Naive thymus-derived CD4-positive, alpha-beta T cell (primary cell): Measurements from ENCODE around the gene DYNC2LI1. TPM values are rescaled to one million over a fixed set of nuclear protein-coding genes. Genes with fewer than 3 reads are reported as not detected.

Experiments used
- polyA plus RNA-seq, 2 donors: library from polyadenylated mRNA; unstranded; fragments of 300-500 nt; fragmentation: Illumina TruSeq; gene quantifications; one replicate each; pipeline ENCODE4 v1.2.3, GENCODE V29; 2021
- total RNA-seq, 6 experiments: library from RNA in 5 of 6; stranded (reverse) in 5 of 6; gene quantifications; 1 replicate in 5 of 6; 2 replicates in 1 of 6; pipeline ENCODE4 v1.2.3 and lab custom pipeline; 2021 to 2026

Gene DYNC2LI1
- total and polyA plus RNA-seq, 7 experiments from 2014 or later: 1.9 to 7.8 (median 5.4) TPM

Other genes with a start within 250 kb of the DYNC2LI1 start
- gene THADA, start 178.0 kb upstream of the DYNC2LI1 start, total RNA-seq: 10 to 100 TPM; 34.1 to 43.0 (median 41.0) TPM
- gene THADA, start 178.0 kb upstream of the DYNC2LI1 start, polyA plus RNA-seq: 10 to 100 TPM; 11.7 to 22.2 TPM
- gene PLEKHH2, start 136.8 kb upstream of the DYNC2LI1 start, total RNA-seq: 1 to 10 TPM in 4 of 5 experiments, under 1 TPM in 1; 0.02 to 2.8 (median 2.0) TPM
- under 1 TPM in 1 of 2 donors, not detected in 1; 0.33 TPM for gene PLEKHH2, start 136.8 kb upstream of the DYNC2LI1 start, polyA plus RNA-seq
- not detected for gene C1GALT1C1L, start 97.6 kb upstream of the DYNC2LI1 start, total RNA-seq
- not detected for gene C1GALT1C1L, start 97.6 kb upstream of the DYNC2LI1 start, polyA plus RNA-seq
- not detected for gene ABCG5, start 64.8 kb downstream of the DYNC2LI1 start, total RNA-seq
- not detected for gene ABCG5, start 64.8 kb downstream of the DYNC2LI1 start, polyA plus RNA-seq
- gene ABCG8, start 64.9 kb downstream of the DYNC2LI1 start, total RNA-seq: not detected
- under 1 TPM in 1 of 2 donors, not detected in 1; 0.11 TPM for gene ABCG8, start 64.9 kb downstream of the DYNC2LI1 start, polyA plus RNA-seq
- gene LRPPRC, start 221.9 kb downstream of the DYNC2LI1 start, total RNA-seq: 10 to 100 TPM; 54.3 to 92.7 (median 71.2) TPM
- 10 to 100 TPM; 42.3 to 45.1 TPM for gene LRPPRC, start 221.9 kb downstream of the DYNC2LI1 start, polyA plus RNA-seq